Glutamatergic neuron (in vitro differentiated cells): Measurements from ENCODE around the gene SPDYE4. TPM values are rescaled to one million over a fixed set of nuclear protein-coding genes. Genes with fewer than 3 reads are reported as not detected.

Experiments used
- DNase-seq: peaks from one replicate; pipeline ENCODE4 v3.0.0; 2022
- H3K27ac Mint-ChIP-seq: one replicate; pipeline ENCODE4 v1.8.0; 2020; ENCODE audit warnings: mild to moderate bottlenecking, mixed read lengths, inconsistent platforms; ENCODE audit not compliant: unreplicated experiment
- H3K27me3 Mint-ChIP-seq: one replicate; pipeline ENCODE4 v1.8.0; 2020; ENCODE audit warnings: mild to moderate bottlenecking, moderate library complexity, mixed read lengths, inconsistent platforms; ENCODE audit not compliant: unreplicated experiment
- H3K36me3 Mint-ChIP-seq: one replicate; pipeline ENCODE4 v1.8.0; 2020; ENCODE audit warnings: mild to moderate bottlenecking, mixed read lengths, inconsistent platforms; ENCODE audit not compliant: unreplicated experiment
- H3K4me1 Mint-ChIP-seq: one replicate; pipeline ENCODE4 v1.8.0; 2020; ENCODE audit warnings: mild to moderate bottlenecking, low read depth, mixed read lengths, inconsistent platforms; ENCODE audit not compliant: unreplicated experiment
- H3K4me3 Mint-ChIP-seq: one replicate; pipeline ENCODE4 v1.8.0; 2020; ENCODE audit warnings: mild to moderate bottlenecking, mixed read lengths, inconsistent platforms; ENCODE audit not compliant: unreplicated experiment
- H3K9me3 Mint-ChIP-seq: one replicate; pipeline ENCODE4 v1.8.0; 2020; ENCODE audit warnings: mild to moderate bottlenecking, moderate library complexity, mixed read lengths, inconsistent platforms; ENCODE audit not compliant: unreplicated experiment
- total RNA-seq: library from RNA; stranded (reverse); fragmentation: NEBNext Ultra II Directional; extraction: Animal tissue kit (Norgen Biotek cat#: 25700); gene quantifications from one replicate; pipeline ENCODE4 v1.2.1, GENCODE V29; 2021; ENCODE audit not compliant: unreplicated experiment
- TF ChIP-seq, protein P1 (sequence below): fragments of 200-600 bp; sonication (generic); IDR thresholded peaks from one replicate; pipeline ENCODE4 v1.5.0; 2021; ENCODE audit not compliant: partially characterized antibody, unreplicated experiment

The SPDYE4 gene
- total RNA-seq, 1 donor from 2014 or later: not detected

DNA sequence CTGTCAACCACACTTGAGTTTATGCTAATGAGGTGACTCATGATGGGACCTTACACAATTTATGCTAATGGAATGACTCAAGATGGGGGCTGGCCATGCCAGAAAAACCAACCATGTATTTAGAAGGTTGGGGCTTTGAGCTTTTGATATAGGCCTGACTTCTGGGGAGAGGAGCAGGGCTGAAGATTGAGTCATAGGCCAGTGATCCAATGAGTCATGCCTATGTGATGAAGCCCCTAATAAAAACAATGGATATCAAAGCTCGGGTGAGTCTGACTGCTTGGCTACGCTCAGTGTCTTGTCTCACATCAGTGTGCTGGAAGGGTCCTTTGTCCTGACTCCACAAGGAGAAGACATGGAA lies 33.5 kb upstream of the SPDYE4 start:
- Mint-ChIP-seq H3K36me3 (no peaks in the 10 kb centered on the region), H3K27ac (no peak overlapping the region), H3K9me3 (no peaks in the 10 kb centered on the region), H3K27me3 (peaks cover 2% of the 10 kb centered on the region), H3K4me3 (no peak overlapping the region), H3K4me1 (no peaks in the 10 kb centered on the region)
- TF ChIP-seq, protein P1, sequence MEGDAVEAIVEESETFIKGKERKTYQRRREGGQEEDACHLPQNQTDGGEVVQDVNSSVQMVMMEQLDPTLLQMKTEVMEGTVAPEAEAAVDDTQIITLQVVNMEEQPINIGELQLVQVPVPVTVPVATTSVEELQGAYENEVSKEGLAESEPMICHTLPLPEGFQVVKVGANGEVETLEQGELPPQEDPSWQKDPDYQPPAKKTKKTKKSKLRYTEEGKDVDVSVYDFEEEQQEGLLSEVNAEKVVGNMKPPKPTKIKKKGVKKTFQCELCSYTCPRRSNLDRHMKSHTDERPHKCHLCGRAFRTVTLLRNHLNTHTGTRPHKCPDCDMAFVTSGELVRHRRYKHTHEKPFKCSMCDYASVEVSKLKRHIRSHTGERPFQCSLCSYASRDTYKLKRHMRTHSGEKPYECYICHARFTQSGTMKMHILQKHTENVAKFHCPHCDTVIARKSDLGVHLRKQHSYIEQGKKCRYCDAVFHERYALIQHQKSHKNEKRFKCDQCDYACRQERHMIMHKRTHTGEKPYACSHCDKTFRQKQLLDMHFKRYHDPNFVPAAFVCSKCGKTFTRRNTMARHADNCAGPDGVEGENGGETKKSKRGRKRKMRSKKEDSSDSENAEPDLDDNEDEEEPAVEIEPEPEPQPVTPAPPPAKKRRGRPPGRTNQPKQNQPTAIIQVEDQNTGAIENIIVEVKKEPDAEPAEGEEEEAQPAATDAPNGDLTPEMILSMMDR: no peak
- DNase-seq: no peak

DNA sequence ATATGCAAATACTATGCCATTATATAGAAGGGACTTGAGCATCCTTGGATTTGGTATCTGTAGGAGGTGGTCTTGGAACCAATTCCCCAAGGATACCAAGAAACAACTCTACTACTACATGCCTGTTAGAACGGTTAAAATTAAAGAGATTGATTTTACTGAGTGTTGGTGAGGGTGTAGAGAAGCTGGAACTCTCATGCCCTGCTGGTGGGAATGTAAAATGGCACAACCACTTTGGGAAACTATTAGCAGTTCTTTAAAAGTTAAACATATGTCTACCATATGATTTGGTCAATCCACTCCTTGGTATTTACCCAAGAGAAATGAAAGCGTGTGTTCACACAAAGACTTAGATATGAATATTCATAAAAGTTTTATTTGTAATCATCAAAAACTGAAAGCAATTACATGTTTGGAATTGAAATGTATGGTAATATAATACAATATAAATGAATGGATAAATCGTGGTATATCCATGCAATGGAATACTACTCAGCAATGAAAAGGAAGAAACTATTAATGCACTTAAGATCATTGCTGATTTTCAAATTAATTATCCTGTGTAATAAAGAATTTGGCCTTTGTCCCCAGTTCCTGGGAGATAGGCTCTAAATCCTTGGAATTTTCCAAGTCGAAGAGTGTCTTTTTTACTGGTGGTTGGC lies 33.0 kb upstream of the SPDYE4 start:
- Mint-ChIP-seq H3K4me3 (no peak overlapping the region), H3K27me3 (peaks cover 2% of the 10 kb centered on the region), H3K27ac (no peak overlapping the region), H3K9me3 (no peaks in the 10 kb centered on the region), H3K4me1 (no peaks in the 10 kb centered on the region), H3K36me3 (no peaks in the 10 kb centered on the region)
- TF ChIP-seq, protein P1: no peak
- no peak for DNase-seq

DNA sequence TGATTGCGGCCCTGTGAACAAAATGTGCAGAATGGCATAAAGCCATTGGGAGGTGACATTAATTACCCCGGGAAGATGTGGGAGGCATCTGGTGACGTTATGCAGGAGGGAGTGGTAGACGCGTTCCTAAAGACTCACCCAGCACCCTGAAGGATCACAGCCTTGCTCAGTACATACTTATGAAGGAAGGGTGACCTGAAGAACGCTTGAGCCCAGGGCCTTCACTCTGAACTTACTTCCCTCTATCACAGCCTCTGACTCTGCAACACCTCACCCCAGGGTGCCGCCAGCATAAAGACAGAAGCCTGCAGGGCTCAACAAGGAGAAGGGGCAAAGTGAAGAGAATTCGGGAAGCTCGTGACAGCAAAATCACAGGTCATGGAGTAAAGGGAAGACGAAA lies 31.4 kb upstream of the SPDYE4 start:
- TF ChIP-seq, protein P1: no peak
- DNase-seq: no peak
- H3K4me1 Mint-ChIP-seq: no peaks in the 10 kb centered on the region
- H3K9me3 Mint-ChIP-seq: no peaks in the 10 kb centered on the region
- no peak overlapping the region for H3K4me3 Mint-ChIP-seq
- peaks cover 2% of the 10 kb centered on the region for H3K27me3 Mint-ChIP-seq
- H3K27ac Mint-ChIP-seq: no peak overlapping the region
- H3K36me3 Mint-ChIP-seq: no peaks in the 10 kb centered on the region

DNA sequence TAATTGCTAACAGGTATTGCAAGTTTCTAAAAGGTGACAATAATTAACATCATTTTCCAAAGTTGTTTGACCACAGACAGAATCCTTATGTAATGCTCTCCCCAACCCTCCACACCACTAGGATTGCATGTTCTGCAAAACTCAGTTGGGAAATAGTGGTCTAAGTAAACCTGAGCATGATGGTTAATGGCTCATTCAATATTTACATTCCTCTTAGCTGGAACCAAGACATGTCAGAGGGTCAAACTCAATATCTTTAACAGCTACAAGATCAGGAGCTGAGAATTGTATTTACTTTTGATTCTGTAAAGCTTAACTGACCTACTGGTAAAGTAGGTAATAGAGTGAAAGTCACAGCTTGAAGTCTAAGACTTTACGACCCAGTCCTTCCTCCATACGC lies 30.7 kb upstream of the SPDYE4 start:
- Mint-ChIP-seq H3K27me3 (peaks cover 2% of the 10 kb centered on the region), H3K9me3 (no peaks in the 10 kb centered on the region), H3K4me3 (no peak overlapping the region)

More for the DNA sequence above, 30.7 kb upstream of the SPDYE4 start:
- TF ChIP-seq, protein P1: no peak
- no peak overlapping the region for H3K27ac Mint-ChIP-seq
- DNase-seq: no peak
- no peaks in the 10 kb centered on the region for H3K36me3 Mint-ChIP-seq
- H3K4me1 Mint-ChIP-seq: no peaks in the 10 kb centered on the region
